Mucosa of descending colon (tissue), 3 donors: ENCODE results near the gene FER. TPM values are rescaled to one million over a fixed set of nuclear protein-coding genes. Genes with fewer than 3 reads are reported as not detected.

Experiments used
- ATAC-seq: fragments of 200-7000 bp; cut with Tn5 transposase; one replicate; pipeline ENCODE4 v1.9.1; 2020; ENCODE audit warnings: mild to moderate bottlenecking, moderate library complexity
- DNase-seq, 3 donors: peaks; one replicate each; pipeline ENCODE4 v3.0.0-alpha.2; 2020
- H3K36me3 ChIP-seq: fragments of 200-600 bp; one replicate; pipeline ENCODE4 v1.8.0; 2021; ENCODE audit warnings: low read depth, mild to moderate bottlenecking
- H3K4me1 ChIP-seq: fragments of 200-600 bp; one replicate; pipeline ENCODE4 v1.8.0; 2021; ENCODE audit warnings: low read depth, mild to moderate bottlenecking
- H3K4me3 ChIP-seq: fragments of 200-600 bp; one replicate; pipeline ENCODE4 v1.8.0; 2021; ENCODE audit warnings: mild to moderate bottlenecking
- H3K9me3 ChIP-seq: fragments of 200-600 bp; one replicate; pipeline ENCODE4 v1.8.0; 2021; ENCODE audit warnings: mild to moderate bottlenecking
- CTCF ChIP-seq: fragments of 200-600 bp; IDR thresholded peaks from one replicate; pipeline ENCODE4 v1.8.0; 2022; ENCODE audit warnings: antibody characterized with exemption, mild to moderate bottlenecking
- intact Hi-C, 2 donors: fragments of 100-400 bp; cut with DNase I in 1 of 2; cut with micrococcal nuclease in 1 of 2; formaldehyde crosslinking; loops; one replicate each; pipeline versions ENCODE4 v1.11.0 to v1.11.1; 2022; cut with DNase I, micrococcal nuclease
- total RNA-seq, 3 donors: library from RNA; stranded (reverse); fragmentation: NEBNext Ultra II Directional in 2 of 3; extraction: Animal tissue kit (Norgen Biotek cat#: 25700) in 2 of 3; gene quantifications; one replicate each; pipeline versions ENCODE4 v1.2.1 to v1.2.4, GENCODE V29; 2021 to 2023
- donor health status: DM: no; HTN: no; CAD: no; lungs with moderate emphysema.
- donor health status: DM: no; HTN: no; CAD: no.
- donor health status: DM: no; HTN: yes; CAD: no.

Gene FER
- total RNA-seq, 3 donors from 2014 or later, result 12.8 to 44.0 (median 13.6) TPM

DNA sequence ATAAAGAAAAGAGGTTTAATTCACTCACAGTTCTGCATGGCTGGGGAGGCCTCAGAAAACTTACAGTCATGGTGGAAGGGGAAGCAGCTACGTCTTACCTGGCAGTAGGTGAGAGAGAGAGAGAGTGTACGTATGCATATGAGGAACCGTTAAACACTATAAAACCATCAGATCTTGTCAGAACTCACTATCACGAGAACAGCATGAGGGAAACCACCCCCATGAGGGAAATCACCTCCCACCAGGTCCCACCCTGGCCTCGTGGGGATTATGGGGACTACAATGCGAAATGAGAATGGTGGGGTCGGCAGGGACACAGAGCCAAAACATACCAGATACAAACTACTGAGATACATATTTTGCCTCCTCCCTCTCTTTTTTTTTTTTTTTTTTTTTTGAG, 10.8 kb upstream of the FER start:
- DNase-seq (no peak), ATAC-seq (no peak)
- Histone ChIP-seq H3K9me3 (no peaks in the 10 kb centered on the region), H3K4me1 (no peaks in the 10 kb centered on the region), H3K36me3 (no peaks in the 10 kb centered on the region), H3K4me3 (no peak overlapping the region)
- TF ChIP-seq CTCF, result no peak
- intact Hi-C loops, result no loop called here

DNA sequence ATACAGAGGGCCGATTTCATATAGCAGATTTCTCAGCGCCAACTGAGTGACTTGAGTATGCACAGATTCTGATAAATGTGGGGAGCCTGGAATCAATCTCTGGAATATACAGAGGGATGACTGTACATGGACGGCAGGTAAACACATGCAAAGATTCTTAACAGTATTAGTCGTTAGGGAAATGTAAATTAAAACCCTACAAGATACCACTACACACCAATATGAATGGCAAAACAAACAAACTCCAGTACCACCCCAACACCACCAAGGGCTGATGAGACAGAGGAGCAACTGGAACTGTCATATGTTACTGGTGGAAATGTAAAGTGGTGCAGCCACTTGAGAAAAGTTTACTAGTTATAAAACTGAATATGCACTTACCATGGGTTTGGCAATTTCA, 8.3 kb upstream of the FER start:
- no peak for DNase-seq
- no peak for ATAC-seq
- no peaks in the 10 kb centered on the region for H3K36me3 ChIP-seq
- intact Hi-C loops, result no loop called here
- no peaks in the 10 kb centered on the region for H3K4me1 ChIP-seq
- H3K9me3 ChIP-seq, result no peaks in the 10 kb centered on the region
- no peak for TF ChIP-seq CTCF
- H3K4me3 ChIP-seq, result no peak overlapping the region

- intact Hi-C loops, result no loop called here
- H3K9me3 ChIP-seq, result no peaks in the 10 kb centered on the region
- no peak overlapping the region for H3K4me3 ChIP-seq
- no peak for DNase-seq
- no peaks in the 10 kb centered on the region for H3K36me3 ChIP-seq
- no peak for ATAC-seq
- no peak for TF ChIP-seq CTCF
- H3K4me1 ChIP-seq, result no peaks in the 10 kb centered on the region
Measured at GRCh38 chr5:108739906-108740305, 7.8 kb upstream of the FER start.

DNA sequence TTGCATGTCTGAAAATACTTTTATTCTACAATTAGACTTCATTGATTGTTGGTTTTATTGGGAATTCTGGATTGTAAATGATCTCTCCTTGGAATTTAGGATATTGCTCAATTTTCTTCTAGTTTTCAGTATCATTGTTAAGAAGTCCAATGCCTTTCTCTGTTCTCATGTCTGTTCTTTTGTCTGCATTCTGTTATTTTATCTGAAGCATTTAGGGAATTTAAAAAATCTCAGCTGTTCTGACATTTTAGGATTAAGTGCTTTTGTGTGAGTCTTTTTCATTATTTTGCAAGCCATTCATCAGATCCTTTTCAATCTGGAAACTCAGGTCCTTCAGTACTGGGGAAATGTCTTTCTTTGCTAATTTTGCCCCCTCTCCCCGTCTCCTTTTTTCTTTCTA, 4.4 kb upstream of the FER start:
- no peak for DNase-seq
- no peaks in the 10 kb centered on the region for H3K9me3 ChIP-seq

GRCh38 chr5:108743846-108744245, 3.9 kb upstream of the FER start:
- DNase-seq (no peak), ATAC-seq (no peak)
- no peaks in the 10 kb centered on the region for H3K9me3 ChIP-seq
- intact Hi-C loops, result no loop called here
- no peak overlapping the region for H3K4me3 ChIP-seq
- TF ChIP-seq CTCF, result no peak
- no peaks in the 10 kb centered on the region for H3K4me1 ChIP-seq
- no peaks in the 10 kb centered on the region for H3K36me3 ChIP-seq

More for the DNA sequence above, 4.4 kb upstream of the FER start:
- Histone ChIP-seq H3K4me3 (no peak overlapping the region), H3K36me3 (no peaks in the 10 kb centered on the region), H3K4me1 (no peaks in the 10 kb centered on the region)
- no peak for TF ChIP-seq CTCF
- ATAC-seq, result no peak
- intact Hi-C loops, result no loop called here

GRCh38 chr5:108747111-108747773, 455 bp upstream of the FER start:
- Histone ChIP-seq H3K9me3 (no peaks in the 10 kb centered on the region), H3K4me3 (peak overlapping the region; percentile 77), H3K4me1 (no peaks in the 10 kb centered on the region), H3K36me3 (no peaks in the 10 kb centered on the region)
- ATAC-seq, result no peak
- no peak for TF ChIP-seq CTCF
- DNase-seq, result no peak
- intact Hi-C loops, result no loop called here
